Spleen (tissue), 7 donors: ENCODE results near the gene SFPQ.

Source experiments
- POLR2A ChIP-seq, 3 donors: fragments of 450-650 bp; IDR thresholded peaks; one replicate each; pipeline ENCODE4 v1.5.1; 2017; ENCODE audit warnings: antibody characterized with exemption in 3 of 3, mild to moderate bottlenecking in 1 of 3
- POLR2AphosphoS5 ChIP-seq, 3 donors: sonication (generic); formaldehyde crosslinking; IDR thresholded peaks; one replicate each; pipeline ENCODE4 v1.5.1; 2017; ENCODE audit warnings: antibody characterized with exemption in 3 of 3
- TF ChIP-seq, protein P1 (sequence below), 11 experiments: fragments of 200-600 bp in 7 of 11; fragments of 450-650 bp in 4 of 11; sonication (generic) in 4 of 11; IDR thresholded peaks in 8 of 11; conservative IDR thresholded peaks in 3 of 11; 1 replicate in 7 of 11; 2 replicates in 4 of 11; pipeline versions ENCODE4 v1.4.0 to v1.8.0; 2016 to 2021; ENCODE audit warnings: antibody characterized with exemption in 11 of 11, inconsistent platforms in 4 of 11, mild to moderate bottlenecking in 1 of 11
- donor health status: DM: no; HTN: no; CAD: no; lungs with moderate emphysema.
- donor health status: DM: no; HTN: no; CAD: no.
- donor health status: DM: no; HTN: no; CAD: no.

DNA sequence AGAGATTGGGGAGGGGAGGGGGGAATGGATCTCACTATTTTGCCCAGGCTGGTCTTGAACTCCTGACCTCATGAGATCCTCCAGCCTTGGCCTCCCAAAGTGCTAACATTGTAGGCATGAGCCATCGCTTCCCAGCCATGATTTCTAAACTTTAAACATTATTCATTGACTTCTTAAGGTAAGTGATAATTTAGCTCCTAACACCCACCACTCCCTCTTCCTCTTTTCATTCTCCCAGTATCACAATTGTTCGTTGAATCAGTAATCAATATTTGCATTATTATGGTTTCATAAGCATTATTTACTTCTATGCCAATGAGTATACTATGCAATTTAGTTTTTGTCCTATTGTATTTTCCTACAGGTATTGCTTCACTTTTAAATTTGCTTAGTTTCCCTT, 33.6 kb upstream of the SFPQ start:
- TF ChIP-seq POLR2A (IDR thresholded peaks at IDR 0.05): no peak
- no peak for TF ChIP-seq POLR2AphosphoS5 (IDR thresholded peaks at IDR 0.05)
- TF ChIP-seq, protein P1, sequence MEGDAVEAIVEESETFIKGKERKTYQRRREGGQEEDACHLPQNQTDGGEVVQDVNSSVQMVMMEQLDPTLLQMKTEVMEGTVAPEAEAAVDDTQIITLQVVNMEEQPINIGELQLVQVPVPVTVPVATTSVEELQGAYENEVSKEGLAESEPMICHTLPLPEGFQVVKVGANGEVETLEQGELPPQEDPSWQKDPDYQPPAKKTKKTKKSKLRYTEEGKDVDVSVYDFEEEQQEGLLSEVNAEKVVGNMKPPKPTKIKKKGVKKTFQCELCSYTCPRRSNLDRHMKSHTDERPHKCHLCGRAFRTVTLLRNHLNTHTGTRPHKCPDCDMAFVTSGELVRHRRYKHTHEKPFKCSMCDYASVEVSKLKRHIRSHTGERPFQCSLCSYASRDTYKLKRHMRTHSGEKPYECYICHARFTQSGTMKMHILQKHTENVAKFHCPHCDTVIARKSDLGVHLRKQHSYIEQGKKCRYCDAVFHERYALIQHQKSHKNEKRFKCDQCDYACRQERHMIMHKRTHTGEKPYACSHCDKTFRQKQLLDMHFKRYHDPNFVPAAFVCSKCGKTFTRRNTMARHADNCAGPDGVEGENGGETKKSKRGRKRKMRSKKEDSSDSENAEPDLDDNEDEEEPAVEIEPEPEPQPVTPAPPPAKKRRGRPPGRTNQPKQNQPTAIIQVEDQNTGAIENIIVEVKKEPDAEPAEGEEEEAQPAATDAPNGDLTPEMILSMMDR (IDR thresholded peaks at IDR 0.05 in 8 of 11, conservative IDR thresholded peaks at IDR 0.05 in 3 of 11): no peak
